Fibroblast of peridontal ligament (primary cell): Measurements from ENCODE around the gene DST.

ENCODE experiments used
- DNase-seq: peaks from one replicate; pipeline ENCODE4 v3.0.0-alpha.2; 2010; ENCODE audit errors: extremely low read depth

DST gene

DNA sequence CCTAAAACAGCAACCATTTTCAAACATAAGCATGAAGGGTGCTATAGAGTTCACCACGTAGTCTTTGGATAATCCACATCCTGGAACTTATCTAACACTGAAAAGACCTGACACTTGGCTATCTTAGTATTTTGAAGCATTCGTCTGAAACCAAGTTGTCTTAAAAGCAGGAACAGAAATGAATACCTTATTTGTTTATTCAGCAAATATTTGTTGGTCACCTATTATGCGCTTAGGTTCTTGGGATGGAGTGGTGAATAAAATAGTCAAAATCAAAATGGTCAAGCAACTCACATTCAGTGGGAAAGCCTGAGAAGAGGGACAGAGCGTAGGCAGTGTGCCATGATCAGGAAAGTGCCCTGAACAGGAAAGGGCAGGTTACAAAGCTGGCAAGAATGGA is 206.9 kb downstream of the DST start:
- no peak for DNase-seq

DNA sequence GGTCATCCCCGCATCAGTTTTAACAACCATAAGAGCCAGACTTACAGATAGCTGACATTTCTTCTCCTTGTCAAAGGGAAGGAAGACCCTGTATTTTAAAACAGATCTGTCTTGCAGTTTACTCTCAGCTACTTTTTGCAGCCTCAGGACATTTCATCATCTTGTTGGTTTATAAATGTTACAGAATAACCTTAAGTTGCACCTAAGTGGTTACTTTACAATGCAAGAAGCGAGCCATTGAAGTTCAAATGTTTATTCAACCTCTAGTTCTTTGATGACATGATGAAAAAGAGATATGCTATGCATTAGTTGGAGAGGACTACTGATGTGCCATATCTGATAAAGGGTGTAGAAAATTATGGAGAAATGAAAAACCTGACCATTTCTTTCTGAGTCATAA is 207.4 kb downstream of the DST start:
- DNase-seq, result no peak

- no peak for DNase-seq
Observed at GRCh38 chr6:56434606-56435005, 208.1 kb downstream of the DST start.

DNA sequence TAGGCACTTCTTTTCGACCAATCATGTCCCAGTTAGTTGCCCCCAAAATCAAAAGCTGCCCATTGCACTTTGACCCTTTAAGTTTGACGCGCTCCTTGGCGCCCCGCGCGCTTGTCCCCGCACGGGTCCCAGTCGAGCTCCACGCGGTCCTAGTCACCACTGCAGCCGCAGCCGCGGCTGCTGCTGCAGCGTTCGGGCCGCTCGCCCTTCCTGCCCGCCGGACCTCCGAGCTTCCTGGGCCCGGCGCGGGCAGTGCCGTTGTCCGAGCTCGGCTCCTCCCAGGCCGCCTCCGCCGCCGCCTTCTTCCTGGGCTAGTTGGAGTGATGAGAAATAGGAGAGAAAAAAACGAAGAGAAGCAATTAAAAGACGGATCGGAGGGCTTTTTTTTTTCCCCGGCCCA is 209.6 kb downstream of the DST start:
- DNase-seq, result no peak

GRCh38 chr6:56432194-56432593 is 210.5 kb downstream of the DST start:
- no peak for DNase-seq

DNA sequence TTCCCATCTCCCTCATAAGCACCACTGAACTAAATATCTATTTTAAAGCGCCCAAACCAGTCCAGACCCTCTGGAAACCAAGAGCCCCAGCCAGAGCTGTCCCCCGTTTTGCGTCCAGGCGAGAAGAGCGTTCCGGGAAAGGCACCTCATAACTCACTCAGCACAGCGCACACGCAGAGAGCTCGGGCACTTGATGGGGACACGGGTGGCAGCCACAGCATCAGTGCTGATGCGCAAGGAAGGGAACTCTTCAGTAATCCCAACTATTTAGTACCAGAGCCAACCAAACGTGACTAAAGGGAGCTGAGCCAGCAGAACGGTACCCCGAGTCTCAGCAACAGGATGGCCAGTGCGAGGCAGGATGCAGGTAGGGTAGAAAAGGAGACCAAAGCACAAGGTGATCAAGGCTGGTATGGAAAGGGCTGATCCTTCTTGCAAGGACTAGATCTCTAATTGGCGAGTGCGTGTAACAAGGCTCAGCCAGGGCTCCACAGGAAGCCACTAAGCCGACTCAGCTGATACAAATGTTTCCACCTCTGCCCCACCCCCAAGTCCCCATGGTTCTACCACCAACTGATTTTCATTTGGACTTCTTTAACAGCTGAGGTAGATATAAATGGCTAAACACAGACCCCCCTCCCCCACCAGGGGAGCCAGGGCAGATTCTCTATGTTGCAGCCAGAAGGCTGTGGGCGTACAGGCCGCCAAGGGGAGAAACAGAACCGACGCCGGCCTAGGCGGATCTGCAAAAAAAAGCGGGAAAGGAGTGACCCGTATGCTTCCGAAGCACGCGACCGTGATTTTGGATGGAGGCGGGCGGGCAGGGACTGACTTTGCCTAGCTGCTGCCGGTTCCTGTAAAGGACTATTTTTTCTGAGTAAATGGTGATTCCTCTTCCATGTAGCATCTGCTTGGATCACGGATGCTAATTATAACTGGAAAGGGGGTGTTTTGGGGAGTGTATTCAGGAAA is 211.8 kb downstream of the DST start:
- DNase-seq, result no peak

GRCh38 chr6:56424542-56425083 is 218.1 kb downstream of the DST start:
- DNase-seq, result no peak

- no peak for DNase-seq
Observed at GRCh38 chr6:56424064-56424463, 218.6 kb downstream of the DST start.

DNA sequence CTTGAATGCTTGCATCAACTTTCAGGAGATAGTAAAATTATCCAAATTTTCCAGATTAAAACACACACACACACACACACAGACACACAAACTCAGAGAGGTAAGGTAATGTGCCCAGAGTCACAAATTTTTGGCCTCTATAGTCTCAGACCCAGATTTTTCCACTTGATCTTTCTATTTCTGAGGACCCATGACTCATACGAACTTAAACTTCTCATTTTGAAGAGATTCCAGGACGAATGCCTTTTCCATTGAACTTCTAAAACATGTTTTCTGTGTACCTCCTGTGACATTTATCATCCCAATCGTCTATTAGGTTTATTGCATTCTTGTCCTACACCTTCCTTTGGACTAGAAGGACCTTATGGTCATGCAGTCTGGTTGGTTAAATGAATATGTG is 222.4 kb downstream of the DST start:
- peak; percentile 41 for DNase-seq

DNA sequence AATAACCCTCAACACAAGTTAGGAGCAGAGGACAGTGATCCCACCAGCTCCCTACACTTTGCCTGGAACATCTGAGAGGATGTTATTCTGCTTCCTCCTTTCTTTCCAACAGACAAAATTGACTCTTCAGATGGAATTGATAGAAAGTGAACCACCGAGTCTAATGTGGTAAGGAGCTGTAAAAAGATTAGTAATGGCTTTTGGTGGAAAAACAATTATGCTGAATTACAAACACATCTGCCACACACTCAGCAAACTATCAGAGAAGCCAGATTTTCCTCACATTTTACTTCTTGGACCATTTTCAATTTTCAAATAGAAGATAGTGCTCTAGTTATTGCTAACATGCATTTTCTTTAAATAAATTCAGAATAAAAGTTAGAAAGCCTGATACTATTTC is 223.5 kb downstream of the DST start:
- DNase-seq, result no peak

DNA sequence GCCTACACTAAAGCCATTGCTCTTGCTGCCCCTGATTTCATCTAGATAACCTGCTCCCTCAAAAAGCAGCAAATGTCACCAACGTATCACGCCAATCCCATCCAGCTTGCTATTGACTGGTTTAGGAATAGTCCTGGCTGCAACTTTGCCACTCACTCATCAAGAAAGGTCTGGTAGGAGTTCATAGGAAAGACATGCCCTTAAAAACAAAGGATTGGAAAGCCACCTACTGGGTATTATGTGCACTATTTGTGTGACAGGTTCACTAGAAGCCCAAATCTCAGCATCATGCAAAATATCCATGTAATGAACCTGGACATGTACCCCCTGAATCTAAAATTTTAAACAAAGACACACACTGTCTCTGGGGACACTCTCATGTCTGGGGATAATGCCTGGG is 224.9 kb downstream of the DST start:
- DNase-seq, result no peak

DNA sequence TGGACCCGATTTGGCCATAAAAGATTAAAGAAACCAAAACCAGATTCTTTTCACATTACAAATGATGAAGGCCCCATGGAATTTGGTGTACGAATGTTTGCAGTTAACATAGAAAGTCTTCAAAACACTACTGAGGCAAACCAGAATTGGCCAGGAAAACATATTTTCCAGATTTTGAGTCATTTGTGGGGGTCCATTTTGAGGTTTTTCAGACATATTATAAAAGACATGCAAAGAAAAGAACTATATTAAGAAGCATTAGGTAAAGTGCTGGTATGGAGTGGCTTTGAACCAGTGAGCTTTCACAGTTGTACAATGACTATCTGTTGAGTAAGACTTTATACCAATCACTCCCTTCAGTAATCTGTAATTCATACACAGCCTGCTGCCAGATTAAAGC is 226.4 kb downstream of the DST start:
- peak; percentile 76 for DNase-seq

- no peak for DNase-seq
Observed at GRCh38 chr6:56408976-56409375, 233.7 kb downstream of the DST start.
